K562 (cell line): Measurements from ENCODE around the gene ARHGEF17. TPM values are rescaled to one million over a fixed set of nuclear protein-coding genes. Genes with fewer than 3 reads are reported as not detected.

Experiments used
- ATF2 ChIP-seq: sonication (generic); formaldehyde crosslinking; IDR thresholded peaks from 2 replicates; pipeline ENCODE4 v1.8.1; 2022; ENCODE audit warnings: missing genetic modification reagents
- ATF4 ChIP-seq: fragments of 450-650 bp; formaldehyde crosslinking; IDR thresholded peaks from 2 replicates; pipeline ENCODE4 v1.4.0; 2022; ENCODE audit warnings: mild to moderate bottlenecking, moderate library complexity
- CHCHD3 ChIP-seq: fragments of 250-450 bp; sonication (Bioruptor Pico); IDR thresholded peaks from 2 replicates; pipeline ENCODE4 v2.1.2; 2022; ENCODE audit warnings: mild to moderate bottlenecking
- GATAD2A ChIP-seq: fragments of 450-650 bp; IDR thresholded peaks from 2 replicates; pipeline ENCODE4 v1.6.1; 2017
- JUN ChIP-seq, 2 experiments: sonication (generic) in 1 of 2; formaldehyde crosslinking in 1 of 2; IDR thresholded peaks; 2 replicates each; pipeline versions ENCODE4 v1.6.1 to v1.8.0; 2012 to 2022; ENCODE audit warnings: borderline replicate concordance in 2 of 2, mild to moderate bottlenecking in 2 of 2, improper control_type of control experiment in 1 of 2, low read depth in 1 of 2, low read length in 1 of 2, missing genetic modification reagents in 1 of 2
- MAFG ChIP-seq: fragments of 450-650 bp; conservative IDR thresholded peaks from 2 replicates; pipeline ENCODE4 v1.6.1; 2016; ENCODE audit warnings: missing genetic modification characterization, missing compliant biosample characterization
- MYC ChIP-seq, 2 experiments: fragments of 250-450 bp in 1 of 2; sonication (Bioruptor Pico) in 1 of 2; IDR thresholded peaks; 2 replicates each; pipeline versions ENCODE4 v1.5.1 to v1.6.1; 2012 to 2021; ENCODE audit warnings: low read depth in 2 of 2, borderline replicate concordance in 1 of 2, improper control_type of control experiment in 1 of 2, low read length in 1 of 2, mild to moderate bottlenecking in 1 of 2, moderate library complexity in 1 of 2
- OTX1 ChIP-seq: fragments of 450-650 bp; formaldehyde crosslinking; IDR thresholded peaks from 2 replicates; pipeline ENCODE4 v1.4.0; 2022; ENCODE audit warnings: mild to moderate bottlenecking
- RFX7 ChIP-seq: fragments of 250-450 bp; sonication (Bioruptor Pico); IDR thresholded peaks from 2 replicates; pipeline ENCODE4 v1.5.1; 2021; ENCODE audit warnings: mild to moderate bottlenecking
- SNRNP70 ChIP-seq: fragments of 200-400 bp; formaldehyde crosslinking; optimal IDR thresholded peaks from 2 replicates; pipeline ENCODE3; 2017; ENCODE audit warnings: low read depth, low read length
- TAF7 ChIP-seq: fragments of 450-650 bp; IDR thresholded peaks from 2 replicates; pipeline ENCODE4 v1.6.1; 2016; ENCODE audit warnings: missing genetic modification characterization, missing compliant biosample characterization
- TAF9B ChIP-seq: fragments of 450-650 bp; IDR thresholded peaks from 2 replicates; pipeline ENCODE4 v1.6.1; 2018; ENCODE audit warnings: mild to moderate bottlenecking; ENCODE audit not compliant: partially characterized antibody
- ZFP30 ChIP-seq: fragments of 250-450 bp; sonication (Bioruptor Pico); IDR thresholded peaks from 2 replicates; pipeline ENCODE4 v1.8.0; 2022; ENCODE audit warnings: moderate library complexity, mild to moderate bottlenecking, inconsistent platforms, borderline replicate concordance
- polyA plus RNA-seq, 8 experiments: library from polyadenylated mRNA; depleted of rRNA in 4 of 8; stranded (reverse) in 5 of 8; unstranded in 3 of 8; fragments of >200 nt; fragmentation: Nextera tagmentation in 2 of 8; fragmentation: Illumina TruSeq in 1 of 8; extraction: Ambion mirVana in 2 of 8; extraction: Trizol in 1 of 8; gene quantifications; 2 replicates each; pipeline versions ENCODE4 v1.2.1 to v1.2.3, GENCODE V29; 2011 to 2014; ENCODE audit warnings: inconsistent platforms in 1 of 8, missing spikeins in 1 of 8
- total RNA-seq, 7 experiments: library from RNA; depleted of rRNA in 6 of 7; stranded (reverse); fragments of >200 nt in 6 of 7; fragmentation: Illumina TruSeq in 2 of 7; extraction: Trizol in 2 of 7; gene quantifications; 2 replicates each; pipeline versions ENCODE4 v1.2.1 to v1.2.3, GENCODE V29; 2011 to 2021; ENCODE audit warnings: low replicate concordance in 1 of 7
- TF ChIP-seq, protein P1 (sequence below), 3 experiments: IDR thresholded peaks in 2 of 3; conservative IDR thresholded peaks in 1 of 3; 2 replicates each; pipeline ENCODE4 v1.5.1; 2011 to 2012; ENCODE audit warnings: low read length in 3 of 3, mild to moderate bottlenecking in 3 of 3, control low read depth in 2 of 3, improper control_type of control experiment in 1 of 3, inconsistent platforms in 1 of 3, low read depth in 1 of 3, mixed read lengths in 1 of 3, moderate library complexity in 1 of 3; ENCODE audit not compliant: insufficient read depth in 2 of 3
- TF ChIP-seq, protein P2 (sequence below): sonication (generic); formaldehyde crosslinking; IDR thresholded peaks from 2 replicates; pipeline ENCODE4 v1.8.1; 2023; ENCODE audit warnings: mild to moderate bottlenecking, missing genetic modification reagents
- TF ChIP-seq, protein P3 (sequence below): fragments of 250-450 bp; sonication (Bioruptor Pico); IDR thresholded peaks from 2 replicates; pipeline ENCODE4 v1.5.0; 2021
- TF ChIP-seq, protein P4 (sequence below): fragments of 250-450 bp; sonication (Bioruptor Pico); IDR thresholded peaks from 2 replicates; pipeline ENCODE4 v1.5.0; 2020; ENCODE audit warnings: mild to moderate bottlenecking, borderline replicate concordance

The ARHGEF17 gene
- total and polyA plus RNA-seq, 9 of the 15 experiments (the other 6 are each of a cell fraction or from before 2014, with no cell fraction given), result 0.04 to 0.68 (median 0.10) TPM; not detected in 2

DNA sequence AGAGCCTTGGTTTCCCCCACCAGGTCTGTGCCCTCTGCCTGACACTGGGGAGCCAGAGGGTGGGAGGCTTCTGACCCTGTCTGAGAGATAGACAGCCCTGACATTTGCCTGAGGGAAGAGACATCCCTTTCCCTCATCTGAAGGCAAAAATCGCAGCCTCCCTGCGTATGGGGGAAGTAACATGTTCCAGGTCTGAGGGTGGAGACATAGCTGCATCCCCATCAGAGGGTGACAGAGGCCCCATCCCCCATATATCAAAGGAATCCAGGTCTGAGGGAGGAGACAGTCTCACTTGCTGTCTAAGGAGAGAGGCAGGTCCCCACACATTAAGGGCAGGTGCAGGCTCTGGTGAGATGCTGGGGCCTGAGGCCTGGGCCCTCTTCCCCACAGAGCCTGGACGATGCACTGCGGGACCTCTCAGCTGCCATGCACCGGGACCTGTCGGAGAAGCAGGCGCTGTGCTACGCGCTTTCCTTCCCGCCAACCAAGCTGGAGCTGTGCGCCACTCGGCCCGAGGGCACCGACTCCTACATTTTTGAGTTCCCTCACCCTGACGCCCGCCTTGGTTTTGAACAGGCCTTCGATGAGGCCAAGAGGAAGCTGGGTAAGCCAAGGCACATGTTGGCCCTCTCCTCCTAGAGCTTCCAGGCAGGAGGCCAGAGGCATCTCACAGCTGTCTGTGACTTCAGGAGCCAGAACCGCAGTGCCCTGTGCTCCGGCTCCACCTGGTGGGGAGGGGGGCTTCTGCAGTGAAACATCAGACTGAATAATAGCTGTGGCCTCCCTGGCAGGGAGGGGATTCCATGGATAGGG lies 52.1 kb downstream of the ARHGEF17 start (continued):
- TF ChIP-seq, protein P1, sequence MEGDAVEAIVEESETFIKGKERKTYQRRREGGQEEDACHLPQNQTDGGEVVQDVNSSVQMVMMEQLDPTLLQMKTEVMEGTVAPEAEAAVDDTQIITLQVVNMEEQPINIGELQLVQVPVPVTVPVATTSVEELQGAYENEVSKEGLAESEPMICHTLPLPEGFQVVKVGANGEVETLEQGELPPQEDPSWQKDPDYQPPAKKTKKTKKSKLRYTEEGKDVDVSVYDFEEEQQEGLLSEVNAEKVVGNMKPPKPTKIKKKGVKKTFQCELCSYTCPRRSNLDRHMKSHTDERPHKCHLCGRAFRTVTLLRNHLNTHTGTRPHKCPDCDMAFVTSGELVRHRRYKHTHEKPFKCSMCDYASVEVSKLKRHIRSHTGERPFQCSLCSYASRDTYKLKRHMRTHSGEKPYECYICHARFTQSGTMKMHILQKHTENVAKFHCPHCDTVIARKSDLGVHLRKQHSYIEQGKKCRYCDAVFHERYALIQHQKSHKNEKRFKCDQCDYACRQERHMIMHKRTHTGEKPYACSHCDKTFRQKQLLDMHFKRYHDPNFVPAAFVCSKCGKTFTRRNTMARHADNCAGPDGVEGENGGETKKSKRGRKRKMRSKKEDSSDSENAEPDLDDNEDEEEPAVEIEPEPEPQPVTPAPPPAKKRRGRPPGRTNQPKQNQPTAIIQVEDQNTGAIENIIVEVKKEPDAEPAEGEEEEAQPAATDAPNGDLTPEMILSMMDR (IDR thresholded peaks at IDR 0.05 in 2 of 3, conservative IDR thresholded peaks at IDR 0.05 in 1 of 3; ENCODE audit: insufficient read depth in 2 of 3, low read depth in 1 of 3, low read length in 3 of 3), result peak; percentile 60 to 67 (median 67)
- TF ChIP-seq GATAD2A, result no peak
- TF ChIP-seq ZFP30 (CRISPR knock-in tag), result no peak
- no peak for TF ChIP-seq MAFG
- TF ChIP-seq OTX1 (CRISPR knock-in tag), result no peak
- TF ChIP-seq SNRNP70, result no peak
- no peak for TF ChIP-seq JUN (IDR thresholded peaks at IDR 0.05; ENCODE audit: borderline replicate concordance, low read depth, low read length)
- TF ChIP-seq JUN (CRISPR knock-in tag; IDR thresholded peaks at IDR 0.05; ENCODE audit: borderline replicate concordance), result no peak
- TF ChIP-seq CHCHD3 (CRISPR knock-in tag), result no peak
- no peak for TF ChIP-seq ATF2 (CRISPR knock-in tag)
- no peak for TF ChIP-seq RFX7
- TF ChIP-seq MYC (IDR thresholded peaks at IDR 0.05; ENCODE audit: low read depth, low read length), result no peak
- TF ChIP-seq MYC (CRISPR knock-in tag; IDR thresholded peaks at IDR 0.05; ENCODE audit: borderline replicate concordance, low read depth), result no peak
- no peak for TF ChIP-seq TAF9B
- TF ChIP-seq, protein P2, sequence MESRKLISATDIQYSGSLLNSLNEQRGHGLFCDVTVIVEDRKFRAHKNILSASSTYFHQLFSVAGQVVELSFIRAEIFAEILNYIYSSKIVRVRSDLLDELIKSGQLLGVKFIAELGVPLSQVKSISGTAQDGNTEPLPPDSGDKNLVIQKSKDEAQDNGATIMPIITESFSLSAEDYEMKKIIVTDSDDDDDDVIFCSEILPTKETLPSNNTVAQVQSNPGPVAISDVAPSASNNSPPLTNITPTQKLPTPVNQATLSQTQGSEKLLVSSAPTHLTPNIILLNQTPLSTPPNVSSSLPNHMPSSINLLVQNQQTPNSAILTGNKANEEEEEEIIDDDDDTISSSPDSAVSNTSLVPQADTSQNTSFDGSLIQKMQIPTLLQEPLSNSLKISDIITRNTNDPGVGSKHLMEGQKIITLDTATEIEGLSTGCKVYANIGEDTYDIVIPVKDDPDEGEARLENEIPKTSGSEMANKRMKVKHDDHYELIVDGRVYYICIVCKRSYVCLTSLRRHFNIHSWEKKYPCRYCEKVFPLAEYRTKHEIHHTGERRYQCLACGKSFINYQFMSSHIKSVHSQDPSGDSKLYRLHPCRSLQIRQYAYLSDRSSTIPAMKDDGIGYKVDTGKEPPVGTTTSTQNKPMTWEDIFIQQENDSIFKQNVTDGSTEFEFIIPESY (CRISPR knock-in tag), result peak; percentile 79
- TF ChIP-seq, protein P3, sequence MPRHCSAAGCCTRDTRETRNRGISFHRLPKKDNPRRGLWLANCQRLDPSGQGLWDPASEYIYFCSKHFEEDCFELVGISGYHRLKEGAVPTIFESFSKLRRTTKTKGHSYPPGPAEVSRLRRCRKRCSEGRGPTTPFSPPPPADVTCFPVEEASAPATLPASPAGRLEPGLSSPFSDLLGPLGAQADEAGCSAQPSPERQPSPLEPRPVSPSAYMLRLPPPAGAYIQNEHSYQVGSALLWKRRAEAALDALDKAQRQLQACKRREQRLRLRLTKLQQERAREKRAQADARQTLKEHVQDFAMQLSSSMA (CRISPR knock-in tag), result no peak
- no peak for TF ChIP-seq ATF4 (CRISPR knock-in tag)
- TF ChIP-seq, protein P4, sequence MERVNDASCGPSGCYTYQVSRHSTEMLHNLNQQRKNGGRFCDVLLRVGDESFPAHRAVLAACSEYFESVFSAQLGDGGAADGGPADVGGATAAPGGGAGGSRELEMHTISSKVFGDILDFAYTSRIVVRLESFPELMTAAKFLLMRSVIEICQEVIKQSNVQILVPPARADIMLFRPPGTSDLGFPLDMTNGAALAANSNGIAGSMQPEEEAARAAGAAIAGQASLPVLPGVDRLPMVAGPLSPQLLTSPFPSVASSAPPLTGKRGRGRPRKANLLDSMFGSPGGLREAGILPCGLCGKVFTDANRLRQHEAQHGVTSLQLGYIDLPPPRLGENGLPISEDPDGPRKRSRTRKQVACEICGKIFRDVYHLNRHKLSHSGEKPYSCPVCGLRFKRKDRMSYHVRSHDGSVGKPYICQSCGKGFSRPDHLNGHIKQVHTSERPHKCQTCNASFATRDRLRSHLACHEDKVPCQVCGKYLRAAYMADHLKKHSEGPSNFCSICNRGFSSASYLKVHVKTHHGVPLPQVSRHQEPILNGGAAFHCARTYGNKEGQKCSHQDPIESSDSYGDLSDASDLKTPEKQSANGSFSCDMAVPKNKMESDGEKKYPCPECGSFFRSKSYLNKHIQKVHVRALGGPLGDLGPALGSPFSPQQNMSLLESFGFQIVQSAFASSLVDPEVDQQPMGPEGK (CRISPR knock-in tag), result no peak
- no peak for TF ChIP-seq TAF7
